Midbrain (tissue), 1 donor: Measurements from ENCODE around the gene OR52B2.
"Not testable (repeated sequence)": the region's sequence is repeated elsewhere in the genome, so short reads cannot be mapped to it uniquely, and the experiment has no call there.

Experiments used
- DNase-seq: peaks from one replicate; lab custom pipeline; 2025; lab: John Stamatoyannopoulos, UW

The OR52B2 gene

GRCh38 chr11:6152126-6152525, 18.0 kb downstream of the OR52B2 start:
- no peak for DNase-seq

GRCh38 chr11:6151117-6151516, 19.0 kb downstream of the OR52B2 start:
- DNase-seq: no peak

- not testable (repeated sequence) for DNase-seq
Measured at GRCh38 chr11:6143737-6144136, 26.4 kb downstream of the OR52B2 start.

- no peak for DNase-seq
Measured at GRCh38 chr11:6142936-6143335, 27.2 kb downstream of the OR52B2 start.

GRCh38 chr11:6135936-6136335, 34.2 kb downstream of the OR52B2 start:
- DNase-seq: not testable (repeated sequence)

- DNase-seq: no peak
Measured at GRCh38 chr11:6132431-6132830, 37.7 kb downstream of the OR52B2 start.

- DNase-seq: no peak
Measured at GRCh38 chr11:6129635-6130034, 40.5 kb downstream of the OR52B2 start.

- no peak for DNase-seq
Measured at GRCh38 chr11:6129011-6129410, 41.1 kb downstream of the OR52B2 start.

GRCh38 chr11:6127881-6128280, 42.2 kb downstream of the OR52B2 start:
- no peak for DNase-seq

- no peak for DNase-seq
Measured at GRCh38 chr11:6124245-6124644, 45.9 kb downstream of the OR52B2 start.
